Adipose tissue (tissue), 3 donors: Measurements from ENCODE around the gene MAPT. TPM values are rescaled to one million over a fixed set of nuclear protein-coding genes. Genes with fewer than 3 reads are reported as not detected.

Experiments
- H3K27ac ChIP-seq: one replicate; pipeline ENCODE4 v1.5.1; 2013; ENCODE audit warnings: low read depth, low read length
- WGBS, 3 donors: extraction: QIAGEN DNeasy Blood & Tissue Kit; methylation state at CpG; one replicate each; pipeline ENCODE4 v1.1.7; 2013; 5-methylcytosine and 5-hydroxymethylcytosine counted together
- polyA plus RNA-seq, 3 donors: library from polyadenylated mRNA; stranded (reverse); fragments of 200-250 nt; gene quantifications; one replicate each; pipeline ENCODE4 v1.2.3, GENCODE V29; 2013
- donor health status: healthy with polysubstance abuse.
- donor health status: Bipolar disorder and iron deficiency.
- donor health status: healthy.

Gene MAPT
- polyA plus RNA-seq, 3 donors: 1.5 to 7.8 (median 4.6) TPM

GRCh38 chr17:45992175-45992574 lies 97.8 kb downstream of the MAPT start:
- H3K27ac ChIP-seq: no peak overlapping the region
- WGBS, 3 donors: 65 to 72% (median 70%) methylated on average over 6 of the region's 6 CpGs

DNA sequence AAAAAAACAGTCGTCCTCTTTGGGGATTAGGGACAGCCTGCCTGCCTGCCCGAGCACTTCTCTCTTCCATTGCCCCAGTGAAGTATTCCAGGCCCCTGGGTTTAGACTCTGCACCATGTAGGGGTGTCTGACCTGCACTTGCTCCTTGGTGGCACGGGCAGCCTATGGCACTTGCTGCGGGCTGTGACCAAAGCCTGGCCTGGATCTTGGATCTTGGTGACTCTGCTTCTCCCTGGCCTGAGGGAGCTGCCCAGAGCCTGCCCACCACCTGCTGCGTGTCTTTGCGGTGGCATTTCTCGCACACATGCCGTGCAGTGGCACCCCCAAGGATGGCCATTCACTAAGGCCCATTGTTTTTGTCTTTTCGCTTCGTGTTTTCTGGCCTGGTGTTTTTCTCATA lies 98.5 kb downstream of the MAPT start:
- H3K27ac ChIP-seq: no peak overlapping the region
- 87 to 88% (median 88%) methylated on average over 9 to 10 of the region's 10 CpGs for WGBS, 3 donors

GRCh38 chr17:45993962-45994627 lies 99.7 kb downstream of the MAPT start:
- WGBS, 3 donors: 86 to 94% (median 89%) methylated on average over 16 of the region's 16 CpGs
- no peak overlapping the region for H3K27ac ChIP-seq

GRCh38 chr17:45994987-45995386 lies 100.6 kb downstream of the MAPT start:
- 91 to 97% (median 96%) methylated on average over 8 of the region's 8 CpGs for WGBS, 3 donors
- H3K27ac ChIP-seq: no peak overlapping the region

GRCh38 chr17:45995627-45996270 lies 101.4 kb downstream of the MAPT start:
- no peak overlapping the region for H3K27ac ChIP-seq
- WGBS, 3 donors: 79 to 86% (median 81%) methylated on average over 14 of the region's 14 CpGs

DNA sequence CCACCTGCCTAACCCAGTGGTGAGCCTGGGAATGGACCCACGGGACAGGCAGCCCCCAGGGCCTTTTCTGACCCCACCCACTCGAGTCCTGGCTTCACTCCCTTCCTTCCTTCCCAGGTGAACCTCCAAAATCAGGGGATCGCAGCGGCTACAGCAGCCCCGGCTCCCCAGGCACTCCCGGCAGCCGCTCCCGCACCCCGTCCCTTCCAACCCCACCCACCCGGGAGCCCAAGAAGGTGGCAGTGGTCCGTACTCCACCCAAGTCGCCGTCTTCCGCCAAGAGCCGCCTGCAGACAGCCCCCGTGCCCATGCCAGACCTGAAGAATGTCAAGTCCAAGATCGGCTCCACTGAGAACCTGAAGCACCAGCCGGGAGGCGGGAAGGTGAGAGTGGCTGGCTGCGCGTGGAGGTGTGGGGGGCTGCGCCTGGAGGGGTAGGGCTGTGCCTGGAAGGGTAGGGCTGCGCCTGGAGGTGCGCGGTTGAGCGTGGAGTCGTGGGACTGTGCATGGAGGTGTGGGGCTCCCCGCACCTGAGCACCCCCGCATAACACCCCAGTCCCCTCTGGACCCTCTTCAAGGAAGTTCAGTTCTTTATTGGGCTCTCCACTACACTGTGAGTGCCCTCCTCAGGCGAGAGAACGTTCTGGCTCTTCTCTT lies 102.1 kb downstream of the MAPT start:
- WGBS, 3 donors: 82 to 85% (median 84%) methylated on average over 31 of the region's 31 CpGs
- H3K27ac ChIP-seq: no peak overlapping the region

GRCh38 chr17:45997166-45997565 lies 102.8 kb downstream of the MAPT start:
- 83 to 91% (median 89%) methylated on average over 13 of the region's 13 CpGs for WGBS, 3 donors

DNA sequence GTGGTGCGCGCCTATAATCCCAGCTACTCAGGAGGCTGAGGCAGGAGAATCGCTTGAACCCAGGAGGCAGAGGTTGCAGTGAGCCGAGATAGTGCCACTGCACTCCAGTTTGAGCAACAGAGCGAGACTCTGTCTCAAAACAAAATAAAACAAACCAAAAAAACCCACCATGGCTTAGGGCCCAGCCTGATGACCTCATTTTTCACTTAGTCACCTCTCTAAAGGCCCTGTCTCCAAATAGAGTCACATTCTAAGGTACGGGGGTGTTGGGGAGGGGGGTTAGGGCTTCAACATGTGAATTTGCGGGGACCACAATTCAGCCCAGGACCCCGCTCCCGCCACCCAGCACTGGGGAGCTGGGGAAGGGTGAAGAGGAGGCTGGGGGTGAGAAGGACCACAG lies 103.3 kb downstream of the MAPT start:
- H3K27ac ChIP-seq: no peak overlapping the region
- 88 to 92% (median 92%) methylated on average over 9 of the region's 9 CpGs for WGBS, 3 donors

More at GRCh38 chr17:45997166-45997565, 102.8 kb downstream of the MAPT start:
- no peak overlapping the region for H3K27ac ChIP-seq

DNA sequence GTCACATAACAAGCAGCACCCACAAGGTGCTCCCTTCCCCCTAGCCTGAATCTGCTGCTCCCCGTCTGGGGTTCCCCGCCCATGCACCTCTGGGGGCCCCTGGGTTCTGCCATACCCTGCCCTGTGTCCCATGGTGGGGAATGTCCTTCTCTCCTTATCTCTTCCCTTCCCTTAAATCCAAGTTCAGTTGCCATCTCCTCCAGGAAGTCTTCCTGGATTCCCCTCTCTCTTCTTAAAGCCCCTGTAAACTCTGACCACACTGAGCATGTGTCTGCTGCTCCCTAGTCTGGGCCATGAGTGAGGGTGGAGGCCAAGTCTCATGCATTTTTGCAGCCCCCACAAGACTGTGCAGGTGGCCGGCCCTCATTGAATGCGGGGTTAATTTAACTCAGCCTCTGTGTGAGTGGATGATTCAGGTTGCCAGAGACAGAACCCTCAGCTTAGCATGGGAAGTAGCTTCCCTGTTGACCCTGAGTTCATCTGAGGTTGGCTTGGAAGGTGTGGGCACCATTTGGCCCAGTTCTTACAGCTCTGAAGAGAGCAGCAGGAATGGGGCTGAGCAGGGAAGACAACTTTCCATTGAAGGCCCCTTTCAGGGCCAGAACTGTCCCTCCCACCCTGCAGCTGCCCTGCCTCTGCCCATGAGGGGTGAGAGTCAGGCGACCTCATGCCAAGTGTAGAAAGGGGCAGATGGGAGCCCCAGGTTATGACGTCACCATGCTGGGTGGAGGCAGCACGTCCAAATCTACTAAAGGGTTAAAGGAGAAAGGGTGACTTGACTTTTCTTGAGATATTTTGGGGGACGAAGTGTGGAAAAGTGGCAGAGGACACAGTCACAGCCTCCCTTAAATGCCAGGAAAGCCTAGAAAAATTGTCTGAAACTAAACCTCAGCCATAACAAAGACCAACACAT lies 104.9 kb downstream of the MAPT start, which contains the start of gene STH:
Gene STH, plus strand, starts transcription at position 264 of the 913 bp plus-strand sequence. Its CDS starts 30 bp downstream, at position 294.
- 70 to 83% (median 81%) methylated on average over 8 of the region's 8 CpGs for WGBS, 3 donors
- H3K27ac ChIP-seq: no peak within 1 kb of the TSS

DNA sequence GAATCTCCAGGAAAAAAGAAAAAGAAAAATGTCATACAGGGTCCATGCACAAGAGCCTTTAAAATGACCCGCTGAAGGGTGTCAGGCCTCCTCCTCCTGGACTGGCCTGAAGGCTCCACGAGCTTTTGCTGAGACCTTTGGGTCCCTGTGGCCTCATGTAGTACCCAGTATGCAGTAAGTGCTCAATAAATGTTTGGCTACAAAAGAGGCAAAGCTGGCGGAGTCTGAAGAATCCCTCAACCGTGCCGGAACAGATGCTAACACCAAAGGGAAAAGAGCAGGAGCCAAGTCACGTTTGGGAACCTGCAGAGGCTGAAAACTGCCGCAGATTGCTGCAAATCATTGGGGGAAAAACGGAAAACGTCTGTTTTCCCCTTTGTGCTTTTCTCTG lies 105.5 kb downstream of the MAPT start:
- H3K27ac ChIP-seq: no peak overlapping the region
- WGBS, 3 donors: 75 to 86% (median 83%) methylated on average over 9 of the region's 9 CpGs

DNA sequence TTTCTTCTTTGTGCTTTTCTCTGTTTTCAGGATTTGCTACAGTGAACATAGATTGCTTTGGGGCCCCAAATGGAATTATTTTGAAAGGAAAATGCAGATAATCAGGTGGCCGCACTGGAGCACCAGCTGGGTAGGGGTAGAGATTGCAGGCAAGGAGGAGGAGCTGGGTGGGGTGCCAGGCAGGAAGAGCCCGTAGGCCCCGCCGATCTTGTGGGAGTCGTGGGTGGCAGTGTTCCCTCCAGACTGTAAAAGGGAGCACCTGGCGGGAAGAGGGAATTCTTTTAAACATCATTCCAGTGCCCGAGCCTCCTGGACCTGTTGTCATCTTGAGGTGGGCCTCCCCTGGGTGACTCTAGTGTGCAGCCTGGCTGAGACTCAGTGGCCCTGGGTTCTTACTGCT lies 105.9 kb downstream of the MAPT start:
- 72 to 87% (median 75%) methylated on average over 7 of the region's 7 CpGs for WGBS, 3 donors
- H3K27ac ChIP-seq: no peak overlapping the region

- 72 to 77% (median 73%) methylated on average over 2 of the region's 2 CpGs for WGBS, 3 donors
- no peak overlapping the region for H3K27ac ChIP-seq
Measured at GRCh38 chr17:46000757-46001156, 106.4 kb downstream of the MAPT start.

GRCh38 chr17:46001390-46002310 lies 107.3 kb downstream of the MAPT start:
- no peak overlapping the region for H3K27ac ChIP-seq
- WGBS, 3 donors: 77 to 83% (median 77%) methylated on average over 13 of the region's 13 CpGs

- 26 to 27% (median 27%) methylated on average over 8 of the region's 8 CpGs for WGBS, 3 donors
- H3K27ac ChIP-seq: no peak overlapping the region
Measured at GRCh38 chr17:46002311-46002972, 108.1 kb downstream of the MAPT start.

DNA sequence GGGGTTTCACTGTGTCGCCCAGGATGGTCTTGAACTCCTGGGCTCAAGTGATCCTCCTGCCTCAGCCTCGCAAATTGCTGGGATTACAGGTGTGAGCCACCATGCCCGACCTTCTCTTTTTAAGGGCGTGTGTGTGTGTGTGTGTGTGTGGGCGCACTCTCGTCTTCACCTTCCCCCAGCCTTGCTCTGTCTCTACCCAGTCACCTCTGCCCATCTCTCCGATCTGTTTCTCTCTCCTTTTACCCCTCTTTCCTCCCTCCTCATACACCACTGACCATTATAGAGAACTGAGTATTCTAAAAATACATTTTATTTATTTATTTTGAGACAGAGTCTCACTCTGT lies 108.6 kb downstream of the MAPT start:
- WGBS, 3 donors: 61 to 75% (median 70%) methylated on average over 7 of the region's 7 CpGs
- H3K27ac ChIP-seq: no peak overlapping the region

GRCh38 chr17:46003907-46004748 lies 109.8 kb downstream of the MAPT start:
- WGBS, 3 donors: 20 to 49% (median 46%) methylated on average over 6 of the region's 6 CpGs
- H3K27ac ChIP-seq: no peak overlapping the region
